MCF 10A (cell line): Measurements from ENCODE around the gene CCDC60. TPM values are rescaled to one million over a fixed set of nuclear protein-coding genes. Genes with fewer than 3 reads are reported as not detected.

Experiments
- BruUV-seq: library from RNA; stranded (reverse); fragments of 400-500 nt; replicated peaks from 2 replicates; lab custom pipeline; 2021; lab: Mats Ljungman, UMichigan
- CTCF ChIA-PET: fragments of 300-600 bp; sonication (Branson Sonifier 250); formaldehyde crosslinking; extraction: SDS; loops from one replicate; lab custom pipeline; 2021; ENCODE audit warnings: antibody characterized with exemption, inconsistent platforms; lab: Yijun Ruan, JAX
- POLR2A ChIA-PET: fragments of 300-600, 350-650 bp; sonication (Branson Sonifier 250); formaldehyde crosslinking; extraction: SDS; loops from one replicate; lab custom pipeline; 2020; ENCODE audit warnings: antibody characterized with exemption, inconsistent platforms; lab: Yijun Ruan, JAX
- DNase-seq: peaks from one replicate; pipeline ENCODE4 v3.0.0-alpha.2; 2018; ENCODE audit not compliant: unreplicated experiment
- H3K27ac Mint-ChIP-seq: one replicate; pipeline ENCODE4 v1.8.0; 2022; ENCODE audit warnings: mild to moderate bottlenecking, low read depth, mixed read lengths; ENCODE audit not compliant: unreplicated experiment
- H3K27me3 Mint-ChIP-seq: one replicate; pipeline ENCODE4 v1.8.0; 2022; ENCODE audit warnings: mixed read lengths; ENCODE audit not compliant: insufficient read depth, unreplicated experiment
- H3K36me3 Mint-ChIP-seq: one replicate; pipeline ENCODE4 v1.8.0; 2022; ENCODE audit warnings: mild to moderate bottlenecking, moderate library complexity, mixed read lengths; ENCODE audit not compliant: insufficient read depth, unreplicated experiment
- H3K4me1 Mint-ChIP-seq: one replicate; pipeline ENCODE4 v1.8.0; 2022; ENCODE audit warnings: mixed read lengths; ENCODE audit not compliant: insufficient read depth, unreplicated experiment
- H3K4me3 Mint-ChIP-seq: one replicate; pipeline ENCODE4 v1.8.0; 2022; ENCODE audit warnings: mild to moderate bottlenecking, moderate library complexity, mixed read lengths; ENCODE audit not compliant: unreplicated experiment
- H3K9me3 Mint-ChIP-seq: one replicate; pipeline ENCODE4 v1.8.0; 2022; ENCODE audit warnings: mixed read lengths; ENCODE audit not compliant: unreplicated experiment
- intact Hi-C: fragments of 100-400 bp; cut with micrococcal nuclease; formaldehyde crosslinking; loops from 2 replicates; pipeline ENCODE4 v1.14.1; 2022
- total RNA-seq: library from RNA; stranded (reverse); gene quantifications from 2 replicates; pipeline ENCODE4 v1.2.3, GENCODE V29; 2022
- TF ChIP-seq, protein P1 (sequence below): fragments of 200-600 bp; IDR thresholded peaks from one replicate; pipeline ENCODE4 v1.8.0; 2022; ENCODE audit warnings: antibody characterized with exemption, mild to moderate bottlenecking; ENCODE audit not compliant: unreplicated experiment

The CCDC60 gene
- total RNA-seq, 1 experiment from 2014 or later, result not detected

DNA sequence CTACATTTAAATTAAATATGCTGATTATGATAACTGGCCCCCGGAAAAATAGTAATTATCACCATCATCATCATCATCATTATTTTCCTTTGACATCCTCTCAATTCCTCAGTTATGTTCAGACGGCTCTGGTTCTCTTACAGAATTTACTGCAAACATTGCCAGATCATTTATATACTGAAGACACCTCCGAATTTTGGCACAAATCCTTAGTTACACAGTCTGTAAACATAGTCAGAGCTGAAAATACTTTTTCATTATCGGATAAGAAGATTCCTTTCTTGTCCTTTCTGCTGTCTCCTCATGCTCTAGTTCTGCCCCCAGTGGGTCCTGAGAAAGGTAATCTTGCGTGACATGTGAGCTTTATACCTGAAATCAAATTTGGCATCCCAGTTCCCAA is 40.3 kb upstream of the CCDC60 start:
- H3K27ac Mint-ChIP-seq, result no peak overlapping the region
- TF ChIP-seq, protein P1, sequence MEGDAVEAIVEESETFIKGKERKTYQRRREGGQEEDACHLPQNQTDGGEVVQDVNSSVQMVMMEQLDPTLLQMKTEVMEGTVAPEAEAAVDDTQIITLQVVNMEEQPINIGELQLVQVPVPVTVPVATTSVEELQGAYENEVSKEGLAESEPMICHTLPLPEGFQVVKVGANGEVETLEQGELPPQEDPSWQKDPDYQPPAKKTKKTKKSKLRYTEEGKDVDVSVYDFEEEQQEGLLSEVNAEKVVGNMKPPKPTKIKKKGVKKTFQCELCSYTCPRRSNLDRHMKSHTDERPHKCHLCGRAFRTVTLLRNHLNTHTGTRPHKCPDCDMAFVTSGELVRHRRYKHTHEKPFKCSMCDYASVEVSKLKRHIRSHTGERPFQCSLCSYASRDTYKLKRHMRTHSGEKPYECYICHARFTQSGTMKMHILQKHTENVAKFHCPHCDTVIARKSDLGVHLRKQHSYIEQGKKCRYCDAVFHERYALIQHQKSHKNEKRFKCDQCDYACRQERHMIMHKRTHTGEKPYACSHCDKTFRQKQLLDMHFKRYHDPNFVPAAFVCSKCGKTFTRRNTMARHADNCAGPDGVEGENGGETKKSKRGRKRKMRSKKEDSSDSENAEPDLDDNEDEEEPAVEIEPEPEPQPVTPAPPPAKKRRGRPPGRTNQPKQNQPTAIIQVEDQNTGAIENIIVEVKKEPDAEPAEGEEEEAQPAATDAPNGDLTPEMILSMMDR, result no peak
- no peak overlapping the region for H3K4me3 Mint-ChIP-seq
- peaks cover 47% of the 10 kb centered on the region for H3K9me3 Mint-ChIP-seq
- ChIA-PET POLR2A (no interaction called here), CTCF (no interaction called here)
- H3K36me3 Mint-ChIP-seq, result no peaks in the 10 kb centered on the region
- BruUV-seq, result no TSS peak
- DNase-seq, result no peak
- H3K27me3 Mint-ChIP-seq, result no peaks in the 10 kb centered on the region
- intact Hi-C loops, result no loop called here
- H3K4me1 Mint-ChIP-seq, result no peaks in the 10 kb centered on the region

DNA sequence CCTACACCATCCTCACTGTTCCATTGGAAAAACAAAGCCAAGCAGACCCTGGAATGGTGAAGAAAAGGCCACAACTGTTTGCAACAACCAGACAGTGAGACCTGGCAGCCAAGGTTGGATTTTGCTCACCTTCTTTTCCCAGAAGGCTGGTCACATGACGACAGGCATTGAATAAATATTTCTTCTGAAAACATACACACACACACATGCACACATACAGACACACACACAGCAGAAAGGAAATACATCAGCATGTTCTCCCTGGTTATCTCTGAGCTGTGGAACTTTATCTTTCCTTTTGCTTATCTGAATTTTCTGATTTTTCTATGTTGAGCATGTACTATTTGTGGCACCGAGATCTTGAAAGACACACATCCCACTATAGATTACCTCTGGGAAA is 38.0 kb upstream of the CCDC60 start:
- H3K27me3 Mint-ChIP-seq, result no peaks in the 10 kb centered on the region
- intact Hi-C loops, result no loop called here
- peaks cover 42% of the 10 kb centered on the region for H3K9me3 Mint-ChIP-seq
- no peak for DNase-seq
- no TSS peak for BruUV-seq
- POLR2A ChIA-PET, result no interaction called here
- H3K36me3 Mint-ChIP-seq, result no peaks in the 10 kb centered on the region
- TF ChIP-seq, protein P1, result no peak
- H3K27ac Mint-ChIP-seq, result no peak overlapping the region
- H3K4me1 Mint-ChIP-seq, result no peaks in the 10 kb centered on the region
- no peak overlapping the region for H3K4me3 Mint-ChIP-seq
- CTCF ChIA-PET, result interaction anchor here (0.7 kb wide), 1 partner anchor 93 kb away, joined by 3 read pairs; no protein-coding TSS in a partner anchor

DNA sequence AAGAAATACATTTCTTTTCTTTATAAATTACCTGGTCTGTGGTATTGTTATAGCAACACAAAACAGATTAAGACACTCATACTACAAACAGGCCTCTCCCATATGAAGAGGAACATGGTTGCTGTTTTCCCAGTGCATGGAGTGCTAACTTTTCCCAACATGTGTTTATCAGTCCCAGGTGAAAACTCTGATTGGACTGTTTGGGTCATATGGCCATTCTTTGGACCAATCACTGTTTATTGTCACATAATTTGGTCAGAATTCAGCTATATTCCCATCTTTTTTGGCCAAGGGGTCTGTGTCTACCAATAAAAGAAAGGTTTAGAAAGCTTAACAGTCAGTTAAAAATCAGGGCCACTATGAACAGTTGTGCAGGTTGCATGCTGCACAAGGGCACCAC is 35.4 kb upstream of the CCDC60 start:
- ChIA-PET POLR2A (no interaction called here), CTCF (no interaction called here)
- Mint-ChIP-seq H3K9me3 (peaks cover 42% of the 10 kb centered on the region), H3K36me3 (no peaks in the 10 kb centered on the region), H3K4me1 (no peaks in the 10 kb centered on the region), H3K27ac (no peak overlapping the region), H3K4me3 (no peak overlapping the region), H3K27me3 (no peaks in the 10 kb centered on the region)
- intact Hi-C loops, result no loop called here
- TF ChIP-seq, protein P1, result no peak
- DNase-seq, result no peak
- no TSS peak for BruUV-seq

DNA sequence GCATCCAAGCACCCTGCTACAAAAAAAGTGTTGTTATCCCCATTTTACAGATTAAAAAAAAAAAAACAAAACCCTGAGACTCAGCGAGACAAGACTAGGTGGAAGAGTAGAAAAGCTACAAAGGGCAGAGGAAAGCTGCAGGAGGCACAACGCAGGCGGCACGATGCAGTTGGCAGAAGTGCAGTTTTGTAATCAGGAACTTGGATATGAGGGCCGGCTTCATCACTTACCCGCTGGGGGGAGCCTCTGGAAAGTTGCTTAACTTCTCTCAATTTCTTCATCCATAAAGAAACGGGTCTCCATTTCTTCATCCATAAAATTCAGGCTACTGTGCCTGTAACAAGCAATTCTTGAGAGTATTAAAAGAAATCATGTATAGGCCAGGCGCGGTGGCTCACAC is 33.1 kb upstream of the CCDC60 start:
- Mint-ChIP-seq H3K27me3 (no peaks in the 10 kb centered on the region), H3K27ac (no peak overlapping the region), H3K36me3 (no peaks in the 10 kb centered on the region), H3K4me1 (no peaks in the 10 kb centered on the region), H3K4me3 (no peak overlapping the region), H3K9me3 (peaks cover 39% of the 10 kb centered on the region)
- TF ChIP-seq, protein P1, result no peak
- POLR2A ChIA-PET, result no interaction called here
- CTCF ChIA-PET, result no interaction called here
- intact Hi-C loops, result no loop called here
- DNase-seq, result no peak
- no TSS peak for BruUV-seq
